ENCODE data around the gene NET1. TPM values are rescaled to one million over a fixed set of nuclear protein-coding genes. Genes with fewer than 3 reads are reported as not detected.

The NET1 gene
- polyA plus RNA-seq, 1 of the 3 experiments (the other 2 are of a cell fraction), result 4.7 TPM

DNA sequence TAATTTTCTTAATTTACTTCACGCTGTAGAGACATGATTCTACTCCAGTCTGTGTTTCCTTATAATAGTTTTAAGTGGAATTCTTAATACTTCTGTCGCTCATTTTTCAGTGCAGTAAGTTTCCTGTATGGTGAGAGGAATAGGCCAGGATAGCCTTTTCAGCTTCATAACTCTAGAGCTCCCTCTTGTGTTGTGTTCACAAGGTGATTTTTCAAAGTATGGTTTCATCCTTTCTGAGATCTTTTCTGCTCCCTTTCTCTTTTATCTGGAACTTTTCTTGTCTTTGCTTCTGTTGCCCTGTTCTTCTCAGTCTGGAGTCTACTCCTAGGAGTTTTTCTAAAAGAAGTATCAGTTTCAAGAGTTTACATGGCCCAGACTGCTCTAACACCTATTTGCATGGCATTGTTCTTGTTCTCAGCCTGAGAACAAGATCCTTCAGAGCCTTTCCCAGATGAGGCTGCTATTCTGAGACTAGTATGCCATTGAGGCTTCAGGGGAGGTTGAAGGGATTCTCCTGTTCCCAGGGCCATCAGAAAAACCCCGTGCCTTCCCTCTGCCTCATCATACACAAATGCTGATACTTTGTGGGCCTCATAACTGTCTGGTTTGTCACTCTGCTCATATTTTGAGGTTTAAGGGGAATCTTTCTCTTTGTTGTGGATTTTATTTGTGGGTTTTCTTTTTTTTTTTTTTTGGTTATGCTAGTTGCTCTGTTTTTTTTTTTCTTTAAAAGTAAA is 21.8 kb downstream of the NET1 start:
- Histone ChIP-seq H4K20me1 (ENCODE audit: insufficient read depth) (no peaks in the 10 kb centered on the region), H3F3A (replicated peaks; ENCODE audit: insufficient read depth) (peaks cover 26% of the 10 kb centered on the region), H3K79me2 (ENCODE audit: insufficient read depth) (peaks cover 8% of the 10 kb centered on the region; the same call in 1 of the 2 replicates), H2AFZ (ENCODE audit: low read depth) (peak overlapping the region; percentile 89), H3K9ac (peak overlapping the region; percentile 73), H3K4me1 (ENCODE audit: control insufficient read depth in 1 of 2, insufficient read depth in 2 of 2, low read depth in 1 of 2, low read length in 1 of 2) (peaks cover 0 to 13% of the 10 kb centered on the region in 2 experiments; a peak in 3 of 4 replicates), H3K36me3 (replicated peaks in 1 of 2; ENCODE audit: control insufficient read depth in 1 of 2, insufficient read depth in 2 of 2, low read length in 1 of 2) (peaks cover 5 to 27% of the 10 kb centered on the region in 2 experiments), H3K4me3 (ENCODE audit: low read depth in 2 of 2, low read length in 1 of 2) (peak overlapping the region in 1 of 2 experiments; percentile 47; a peak in 2 of 4 replicates), H3K9me2 (no peaks in the 10 kb centered on the region; the same call in 1 of the 2 replicates), H3K9me3 (0 out of 2 replicates have a peak, but pooled peaks cover 6% of the 10 kb centered on the region), H3K4me2 (peak overlapping the region; percentile 64), H3K27me3 (ENCODE audit: insufficient read depth) (no peaks in the 10 kb centered on the region), H3K27ac (ENCODE audit: low read depth in 2 of 2, low read length in 1 of 2) (peak overlapping the region; percentile 60 to 89)
- WGBS (ENCODE audit: low lambda C conversion rate), result 46% methylated on average over 3 of the region's 3 CpGs
- CTCF ChIA-PET, result interaction anchor here (0.6 to 17.2 kb wide), 31 partner anchors 8 to 619 kb away, joined by 3 to 449 read pairs (median 3); partner anchors contain the start of gene NET1
- POLR2A ChIA-PET, result no interaction called here
- peak; percentile 77 for TF ChIP-seq RAD21 (IDR thresholded peaks at IDR 0.05; ENCODE audit: low read length)
- TF ChIP-seq, protein P1, sequence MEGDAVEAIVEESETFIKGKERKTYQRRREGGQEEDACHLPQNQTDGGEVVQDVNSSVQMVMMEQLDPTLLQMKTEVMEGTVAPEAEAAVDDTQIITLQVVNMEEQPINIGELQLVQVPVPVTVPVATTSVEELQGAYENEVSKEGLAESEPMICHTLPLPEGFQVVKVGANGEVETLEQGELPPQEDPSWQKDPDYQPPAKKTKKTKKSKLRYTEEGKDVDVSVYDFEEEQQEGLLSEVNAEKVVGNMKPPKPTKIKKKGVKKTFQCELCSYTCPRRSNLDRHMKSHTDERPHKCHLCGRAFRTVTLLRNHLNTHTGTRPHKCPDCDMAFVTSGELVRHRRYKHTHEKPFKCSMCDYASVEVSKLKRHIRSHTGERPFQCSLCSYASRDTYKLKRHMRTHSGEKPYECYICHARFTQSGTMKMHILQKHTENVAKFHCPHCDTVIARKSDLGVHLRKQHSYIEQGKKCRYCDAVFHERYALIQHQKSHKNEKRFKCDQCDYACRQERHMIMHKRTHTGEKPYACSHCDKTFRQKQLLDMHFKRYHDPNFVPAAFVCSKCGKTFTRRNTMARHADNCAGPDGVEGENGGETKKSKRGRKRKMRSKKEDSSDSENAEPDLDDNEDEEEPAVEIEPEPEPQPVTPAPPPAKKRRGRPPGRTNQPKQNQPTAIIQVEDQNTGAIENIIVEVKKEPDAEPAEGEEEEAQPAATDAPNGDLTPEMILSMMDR (IDR thresholded peaks at IDR 0.05), result peak; percentile 78
- no peak for TF ChIP-seq MXI1 (IDR thresholded peaks at IDR 0.05; ENCODE audit: low read depth, low read length)
- TF ChIP-seq SMC3 (IDR thresholded peaks at IDR 0.05; ENCODE audit: low read depth, low read length), result peak; percentile 45
- TF ChIP-seq NRF1 (IDR thresholded peaks at IDR 0.05; ENCODE audit: low read depth, low read length), result no peak
- DNase-seq, result peak; percentile 47

DNA sequence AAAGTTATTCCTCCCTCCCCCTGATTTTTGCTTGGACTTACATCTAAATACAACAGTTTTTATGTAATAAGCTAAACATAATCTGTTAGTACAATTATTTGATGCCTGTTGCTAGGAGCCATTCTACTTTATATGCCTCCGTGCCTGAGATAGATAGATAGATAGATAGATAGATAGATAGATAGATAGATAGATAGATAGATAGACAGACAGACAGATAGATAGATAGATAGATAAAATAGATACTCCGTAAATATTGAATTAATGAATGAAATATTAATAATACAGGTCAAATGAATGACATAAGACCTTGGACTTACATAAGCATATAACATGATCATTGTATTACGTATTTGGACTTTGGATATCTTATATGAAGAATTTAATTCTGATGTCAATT is 23.0 kb downstream of the NET1 start:
- 94% methylated on average over 3 of the region's 3 CpGs for WGBS (ENCODE audit: low lambda C conversion rate)
- Histone ChIP-seq H3K9ac (no peak overlapping the region), H3K4me2 (no peak overlapping the region), H3K79me2 (ENCODE audit: insufficient read depth) (peaks cover 8% of the 10 kb centered on the region; the same call in 1 of the 2 replicates), H3K27me3 (ENCODE audit: insufficient read depth) (no peaks in the 10 kb centered on the region), H3K4me1 (ENCODE audit: control insufficient read depth in 1 of 2, insufficient read depth in 2 of 2, low read depth in 1 of 2, low read length in 1 of 2) (peaks cover 0 to 13% of the 10 kb centered on the region in 2 experiments; a peak in 3 of 4 replicates), H3K9me2 (no peaks in the 10 kb centered on the region; the same call in 1 of the 2 replicates), H3K4me3 (ENCODE audit: low read depth in 2 of 2, low read length in 1 of 2) (no peak overlapping the region), H2AFZ (ENCODE audit: low read depth) (no peak overlapping the region; the same call in 1 of the 2 replicates), H3K27ac (ENCODE audit: low read depth in 2 of 2, low read length in 1 of 2) (peak overlapping the region in 1 of 2 experiments; percentile 89; a peak in 1 of 4 replicates), H4K20me1 (ENCODE audit: insufficient read depth) (no peaks in the 10 kb centered on the region), H3K36me3 (replicated peaks in 1 of 2; ENCODE audit: control insufficient read depth in 1 of 2, insufficient read depth in 2 of 2, low read length in 1 of 2) (peaks cover 2 to 15% of the 10 kb centered on the region in 2 experiments), H3F3A (replicated peaks; ENCODE audit: insufficient read depth) (peaks cover 18% of the 10 kb centered on the region), H3K9me3 (no peaks in the 10 kb centered on the region)
- ChIA-PET POLR2A (interaction anchor here (0.9 kb wide), 1 partner anchor 188 kb away, joined by 3 read pairs; no protein-coding TSS in a partner anchor), CTCF (interaction anchor here (0.6 to 17.2 kb wide), 15 partner anchors 9 to 620 kb away, joined by 3 to 449 read pairs (median 3); partner anchors contain the start of gene NET1)
- no peak for DNase-seq
- TF ChIP-seq FOXJ3 (CRISPR knock-in tag; IDR thresholded peaks at IDR 0.05) (no peak), TAF1 (IDR thresholded peaks at IDR 0.05; ENCODE audit: borderline replicate concordance, low read depth, low read length) (no peak), ELF1 (IDR thresholded peaks at IDR 0.05) (no peak), NFIC (IDR thresholded peaks at IDR 0.05; ENCODE audit: borderline replicate concordance) (no peak), TCF12 (IDR thresholded peaks at IDR 0.05) (no peak), RAD21 (IDR thresholded peaks at IDR 0.05; ENCODE audit: low read length) (no peak), YY1 (IDR thresholded peaks at IDR 0.05; ENCODE audit: low read depth) (no peak), RCOR1 (IDR thresholded peaks at IDR 0.05; ENCODE audit: low read length) (no peak), NRF1 (IDR thresholded peaks at IDR 0.05; ENCODE audit: low read depth, low read length) (no peak), EP300 (IDR thresholded peaks at IDR 0.05; ENCODE audit: borderline replicate concordance in 1 of 2, low read depth in 1 of 2, low read length in 1 of 2) (no peak)
- TF ChIP-seq, protein P2, sequence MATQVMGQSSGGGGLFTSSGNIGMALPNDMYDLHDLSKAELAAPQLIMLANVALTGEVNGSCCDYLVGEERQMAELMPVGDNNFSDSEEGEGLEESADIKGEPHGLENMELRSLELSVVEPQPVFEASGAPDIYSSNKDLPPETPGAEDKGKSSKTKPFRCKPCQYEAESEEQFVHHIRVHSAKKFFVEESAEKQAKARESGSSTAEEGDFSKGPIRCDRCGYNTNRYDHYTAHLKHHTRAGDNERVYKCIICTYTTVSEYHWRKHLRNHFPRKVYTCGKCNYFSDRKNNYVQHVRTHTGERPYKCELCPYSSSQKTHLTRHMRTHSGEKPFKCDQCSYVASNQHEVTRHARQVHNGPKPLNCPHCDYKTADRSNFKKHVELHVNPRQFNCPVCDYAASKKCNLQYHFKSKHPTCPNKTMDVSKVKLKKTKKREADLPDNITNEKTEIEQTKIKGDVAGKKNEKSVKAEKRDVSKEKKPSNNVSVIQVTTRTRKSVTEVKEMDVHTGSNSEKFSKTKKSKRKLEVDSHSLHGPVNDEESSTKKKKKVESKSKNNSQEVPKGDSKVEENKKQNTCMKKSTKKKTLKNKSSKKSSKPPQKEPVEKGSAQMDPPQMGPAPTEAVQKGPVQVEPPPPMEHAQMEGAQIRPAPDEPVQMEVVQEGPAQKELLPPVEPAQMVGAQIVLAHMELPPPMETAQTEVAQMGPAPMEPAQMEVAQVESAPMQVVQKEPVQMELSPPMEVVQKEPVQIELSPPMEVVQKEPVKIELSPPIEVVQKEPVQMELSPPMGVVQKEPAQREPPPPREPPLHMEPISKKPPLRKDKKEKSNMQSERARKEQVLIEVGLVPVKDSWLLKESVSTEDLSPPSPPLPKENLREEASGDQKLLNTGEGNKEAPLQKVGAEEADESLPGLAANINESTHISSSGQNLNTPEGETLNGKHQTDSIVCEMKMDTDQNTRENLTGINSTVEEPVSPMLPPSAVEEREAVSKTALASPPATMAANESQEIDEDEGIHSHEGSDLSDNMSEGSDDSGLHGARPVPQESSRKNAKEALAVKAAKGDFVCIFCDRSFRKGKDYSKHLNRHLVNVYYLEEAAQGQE (IDR thresholded peaks at IDR 0.05; ENCODE audit: low read depth, low read length), result no peak
- TF ChIP-seq, protein P3, sequence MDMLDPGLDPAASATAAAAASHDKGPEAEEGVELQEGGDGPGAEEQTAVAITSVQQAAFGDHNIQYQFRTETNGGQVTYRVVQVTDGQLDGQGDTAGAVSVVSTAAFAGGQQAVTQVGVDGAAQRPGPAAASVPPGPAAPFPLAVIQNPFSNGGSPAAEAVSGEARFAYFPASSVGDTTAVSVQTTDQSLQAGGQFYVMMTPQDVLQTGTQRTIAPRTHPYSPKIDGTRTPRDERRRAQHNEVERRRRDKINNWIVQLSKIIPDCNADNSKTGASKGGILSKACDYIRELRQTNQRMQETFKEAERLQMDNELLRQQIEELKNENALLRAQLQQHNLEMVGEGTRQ (IDR thresholded peaks at IDR 0.05; ENCODE audit: borderline replicate concordance, low read depth, low read length), result no peak
- TF ChIP-seq, protein P4, sequence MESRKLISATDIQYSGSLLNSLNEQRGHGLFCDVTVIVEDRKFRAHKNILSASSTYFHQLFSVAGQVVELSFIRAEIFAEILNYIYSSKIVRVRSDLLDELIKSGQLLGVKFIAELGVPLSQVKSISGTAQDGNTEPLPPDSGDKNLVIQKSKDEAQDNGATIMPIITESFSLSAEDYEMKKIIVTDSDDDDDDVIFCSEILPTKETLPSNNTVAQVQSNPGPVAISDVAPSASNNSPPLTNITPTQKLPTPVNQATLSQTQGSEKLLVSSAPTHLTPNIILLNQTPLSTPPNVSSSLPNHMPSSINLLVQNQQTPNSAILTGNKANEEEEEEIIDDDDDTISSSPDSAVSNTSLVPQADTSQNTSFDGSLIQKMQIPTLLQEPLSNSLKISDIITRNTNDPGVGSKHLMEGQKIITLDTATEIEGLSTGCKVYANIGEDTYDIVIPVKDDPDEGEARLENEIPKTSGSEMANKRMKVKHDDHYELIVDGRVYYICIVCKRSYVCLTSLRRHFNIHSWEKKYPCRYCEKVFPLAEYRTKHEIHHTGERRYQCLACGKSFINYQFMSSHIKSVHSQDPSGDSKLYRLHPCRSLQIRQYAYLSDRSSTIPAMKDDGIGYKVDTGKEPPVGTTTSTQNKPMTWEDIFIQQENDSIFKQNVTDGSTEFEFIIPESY (IDR thresholded peaks at IDR 0.05; ENCODE audit: borderline replicate concordance, low read depth), result no peak
- TF ChIP-seq, protein P5, sequence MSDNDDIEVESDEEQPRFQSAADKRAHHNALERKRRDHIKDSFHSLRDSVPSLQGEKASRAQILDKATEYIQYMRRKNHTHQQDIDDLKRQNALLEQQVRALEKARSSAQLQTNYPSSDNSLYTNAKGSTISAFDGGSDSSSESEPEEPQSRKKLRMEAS (IDR thresholded peaks at IDR 0.05; ENCODE audit: low read depth), result no peak
